Measurements from ENCODE around the gene PPM1H.

Gene PPM1H

GRCh38 chr12:62695696-62696095 lies 239.3 kb downstream of the PPM1H start:
- no peaks in the 10 kb centered on the region for H3K9me3 ChIP-seq (ENCODE audit: low read length)
- H3K4me1 ChIP-seq (ENCODE audit: insufficient read depth, low read length): no peaks in the 10 kb centered on the region
- H3K27ac ChIP-seq (ENCODE audit: low read depth, low read length): no peak overlapping the region
- no peak overlapping the region for H3K4me3 ChIP-seq (ENCODE audit: low read depth in 1 of 2, low read length in 2 of 2)
- no peaks in the 10 kb centered on the region for H3K36me3 ChIP-seq (ENCODE audit: insufficient read depth, low read length)
- H3K9ac ChIP-seq (ENCODE audit: low read length): no peak overlapping the region
- H3K27me3 ChIP-seq (ENCODE audit: control insufficient read depth in 1 of 2, insufficient read depth in 2 of 2, low read length in 2 of 2): no peaks in the 10 kb centered on the region

- H3K9ac ChIP-seq (ENCODE audit: low read length): no peak overlapping the region
- H3K4me3 ChIP-seq (ENCODE audit: low read depth in 1 of 2, low read length in 2 of 2): no peak overlapping the region
- H3K9me3 ChIP-seq (ENCODE audit: low read length): no peaks in the 10 kb centered on the region
- H3K4me1 ChIP-seq (ENCODE audit: insufficient read depth, low read length): no peaks in the 10 kb centered on the region
- H3K36me3 ChIP-seq (ENCODE audit: insufficient read depth, low read length): no peaks in the 10 kb centered on the region
- H3K27ac ChIP-seq (ENCODE audit: low read depth, low read length): no peak overlapping the region
- H3K27me3 ChIP-seq (ENCODE audit: control insufficient read depth in 1 of 2, insufficient read depth in 2 of 2, low read length in 2 of 2): no peaks in the 10 kb centered on the region
These were observed 240.3 kb downstream of the PPM1H start for GRCh38 chr12:62694632-62695031.

GRCh38 chr12:62694116-62694515 lies 240.8 kb downstream of the PPM1H start:
- Histone ChIP-seq H3K4me1 (ENCODE audit: insufficient read depth, low read length) (peaks cover 4% of the 10 kb centered on the region), H3K27ac (ENCODE audit: low read depth, low read length) (no peak overlapping the region), H3K4me3 (ENCODE audit: low read depth in 1 of 2, low read length in 2 of 2) (peak overlapping the region in 1 of 2 donors; percentile 20), H3K36me3 (ENCODE audit: insufficient read depth, low read length) (no peaks in the 10 kb centered on the region), H3K9me3 (ENCODE audit: low read length) (no peaks in the 10 kb centered on the region), H3K27me3 (ENCODE audit: control insufficient read depth in 1 of 2, insufficient read depth in 2 of 2, low read length in 2 of 2) (no peaks in the 10 kb centered on the region), H3K9ac (ENCODE audit: low read length) (no peak overlapping the region)

- H3K9ac ChIP-seq (ENCODE audit: low read length): no peak overlapping the region
- peaks cover 6% of the 10 kb centered on the region for H3K4me1 ChIP-seq (ENCODE audit: insufficient read depth, low read length)
- H3K4me3 ChIP-seq (ENCODE audit: low read depth in 1 of 2, low read length in 2 of 2): no peak overlapping the region
- no peaks in the 10 kb centered on the region for H3K36me3 ChIP-seq (ENCODE audit: insufficient read depth, low read length)
- no peak overlapping the region for H3K27ac ChIP-seq (ENCODE audit: low read depth, low read length)
- no peaks in the 10 kb centered on the region for H3K27me3 ChIP-seq (ENCODE audit: control insufficient read depth in 1 of 2, insufficient read depth in 2 of 2, low read length in 2 of 2)
- no peaks in the 10 kb centered on the region for H3K9me3 ChIP-seq (ENCODE audit: low read length)
These were observed 241.4 kb downstream of the PPM1H start for GRCh38 chr12:62693376-62694050.

- Histone ChIP-seq H3K4me3 (ENCODE audit: low read depth in 1 of 2, low read length in 2 of 2) (no peak overlapping the region), H3K36me3 (ENCODE audit: insufficient read depth, low read length) (no peaks in the 10 kb centered on the region), H3K4me1 (ENCODE audit: insufficient read depth, low read length) (peaks cover 6% of the 10 kb centered on the region), H3K27me3 (ENCODE audit: control insufficient read depth in 1 of 2, insufficient read depth in 2 of 2, low read length in 2 of 2) (no peaks in the 10 kb centered on the region), H3K9ac (ENCODE audit: low read length) (no peak overlapping the region), H3K27ac (ENCODE audit: low read depth, low read length) (no peak overlapping the region), H3K9me3 (ENCODE audit: low read length) (no peaks in the 10 kb centered on the region)
These were observed 242.1 kb downstream of the PPM1H start for GRCh38 chr12:62692884-62693283.

GRCh38 chr12:62691309-62691708 lies 243.6 kb downstream of the PPM1H start:
- no peaks in the 10 kb centered on the region for H3K9me3 ChIP-seq (ENCODE audit: low read length)
- peaks cover 6% of the 10 kb centered on the region for H3K4me1 ChIP-seq (ENCODE audit: insufficient read depth, low read length)
- no peak overlapping the region for H3K4me3 ChIP-seq (ENCODE audit: low read depth in 1 of 2, low read length in 2 of 2)
- H3K27ac ChIP-seq (ENCODE audit: low read depth, low read length): no peak overlapping the region
- H3K9ac ChIP-seq (ENCODE audit: low read length): no peak overlapping the region
- no peaks in the 10 kb centered on the region for H3K36me3 ChIP-seq (ENCODE audit: insufficient read depth, low read length)
- no peaks in the 10 kb centered on the region for H3K27me3 ChIP-seq (ENCODE audit: control insufficient read depth in 1 of 2, insufficient read depth in 2 of 2, low read length in 2 of 2)

GRCh38 chr12:62689042-62689839 lies 245.7 kb downstream of the PPM1H start:
- no peak overlapping the region for H3K4me3 ChIP-seq (ENCODE audit: low read depth in 1 of 2, low read length in 2 of 2)
- peaks cover 9% of the 10 kb centered on the region for H3K4me1 ChIP-seq (ENCODE audit: insufficient read depth, low read length)
- H3K27me3 ChIP-seq (ENCODE audit: control insufficient read depth in 1 of 2, insufficient read depth in 2 of 2, low read length in 2 of 2): no peaks in the 10 kb centered on the region
- no peak overlapping the region for H3K9ac ChIP-seq (ENCODE audit: low read length)
- H3K36me3 ChIP-seq (ENCODE audit: insufficient read depth, low read length): no peaks in the 10 kb centered on the region
- H3K9me3 ChIP-seq (ENCODE audit: low read length): no peaks in the 10 kb centered on the region
- no peak overlapping the region for H3K27ac ChIP-seq (ENCODE audit: low read depth, low read length)

- no peaks in the 10 kb centered on the region for H3K36me3 ChIP-seq (ENCODE audit: insufficient read depth, low read length)
- H3K9me3 ChIP-seq (ENCODE audit: low read length): no peaks in the 10 kb centered on the region
- no peak overlapping the region for H3K4me3 ChIP-seq (ENCODE audit: low read depth in 1 of 2, low read length in 2 of 2)
- no peak overlapping the region for H3K27ac ChIP-seq (ENCODE audit: low read depth, low read length)
- H3K27me3 ChIP-seq (ENCODE audit: control insufficient read depth in 1 of 2, insufficient read depth in 2 of 2, low read length in 2 of 2): no peaks in the 10 kb centered on the region
- H3K4me1 ChIP-seq (ENCODE audit: insufficient read depth, low read length): peaks cover 20% of the 10 kb centered on the region
- H3K9ac ChIP-seq (ENCODE audit: low read length): no peak overlapping the region
These were observed 248.0 kb downstream of the PPM1H start for GRCh38 chr12:62686938-62687337.

- no peaks in the 10 kb centered on the region for H3K27me3 ChIP-seq (ENCODE audit: control insufficient read depth in 1 of 2, insufficient read depth in 2 of 2, low read length in 2 of 2)
- H3K36me3 ChIP-seq (ENCODE audit: insufficient read depth, low read length): no peaks in the 10 kb centered on the region
- no peak overlapping the region for H3K4me3 ChIP-seq (ENCODE audit: low read depth in 1 of 2, low read length in 2 of 2)
- H3K4me1 ChIP-seq (ENCODE audit: insufficient read depth, low read length): peaks cover 20% of the 10 kb centered on the region
- H3K27ac ChIP-seq (ENCODE audit: low read depth, low read length): no peak overlapping the region
- H3K9ac ChIP-seq (ENCODE audit: low read length): no peak overlapping the region
- no peaks in the 10 kb centered on the region for H3K9me3 ChIP-seq (ENCODE audit: low read length)
These were observed 250.2 kb downstream of the PPM1H start for GRCh38 chr12:62684570-62685295.

GRCh38 chr12:62683776-62684569 lies 251.0 kb downstream of the PPM1H start:
- no peak overlapping the region for H3K9ac ChIP-seq (ENCODE audit: low read length)
- no peaks in the 10 kb centered on the region for H3K27me3 ChIP-seq (ENCODE audit: control insufficient read depth in 1 of 2, insufficient read depth in 2 of 2, low read length in 2 of 2)
- H3K9me3 ChIP-seq (ENCODE audit: low read length): no peaks in the 10 kb centered on the region
- H3K27ac ChIP-seq (ENCODE audit: low read depth, low read length): peak overlapping the region; percentile 25
- H3K4me1 ChIP-seq (ENCODE audit: insufficient read depth, low read length): peaks cover 15% of the 10 kb centered on the region
- H3K4me3 ChIP-seq (ENCODE audit: low read depth in 1 of 2, low read length in 2 of 2): peak overlapping the region in 1 of 2 donors; percentile 26
- H3K36me3 ChIP-seq (ENCODE audit: insufficient read depth, low read length): no peaks in the 10 kb centered on the region

- peaks cover 15% of the 10 kb centered on the region for H3K4me1 ChIP-seq (ENCODE audit: insufficient read depth, low read length)
- no peaks in the 10 kb centered on the region for H3K36me3 ChIP-seq (ENCODE audit: insufficient read depth, low read length)
- no peaks in the 10 kb centered on the region for H3K9me3 ChIP-seq (ENCODE audit: low read length)
- H3K4me3 ChIP-seq (ENCODE audit: low read depth in 1 of 2, low read length in 2 of 2): no peak overlapping the region
- H3K27me3 ChIP-seq (ENCODE audit: control insufficient read depth in 1 of 2, insufficient read depth in 2 of 2, low read length in 2 of 2): no peaks in the 10 kb centered on the region
- no peak overlapping the region for H3K9ac ChIP-seq (ENCODE audit: low read length)
- no peak overlapping the region for H3K27ac ChIP-seq (ENCODE audit: low read depth, low read length)
These were observed 253.6 kb downstream of the PPM1H start for GRCh38 chr12:62681306-62681705.

All from muscle layer of colon (tissue), 2 donors.